GM23338 (cell line): Measurements from ENCODE around the gene CCIN. TPM values are rescaled to one million over a fixed set of nuclear protein-coding genes. Genes with fewer than 3 reads are reported as not detected.

ENCODE experiments used
- ATAC-seq: fragments of 200-7000 bp; cut with Tn5 transposase; 3 replicates; pipeline ENCODE4 v1.9.1; 2020
- DNase-seq: peaks from one replicate; pipeline ENCODE4 v3.0.0-alpha.2; 2015; ENCODE audit warnings: low spot score
- H2AFZ ChIP-seq: fragments of 200-600 bp; sonication (generic); 2 replicates; pipeline ENCODE4 v1.8.0; 2016; ENCODE audit warnings: antibody characterized with exemption, mild to moderate bottlenecking, moderate library complexity
- H3F3A ChIP-seq: fragments of 200-600 bp; sonication (generic); replicated peaks from 2 replicates; pipeline ENCODE4 v1.8.0; 2017; ENCODE audit warnings: antibody characterized with exemption, mixed run types, low read depth
- H3K27ac ChIP-seq: fragments of 200-600 bp; sonication (generic); 2 replicates; pipeline ENCODE4 v1.6.1; 2016; ENCODE audit warnings: low read depth
- H3K27me3 ChIP-seq: fragments of 200-600 bp; sonication (generic); 2 replicates; pipeline ENCODE4 v1.8.0; 2016; ENCODE audit warnings: mild to moderate bottlenecking, mixed run types, moderate library complexity; ENCODE audit not compliant: insufficient read depth
- H3K36me3 ChIP-seq: fragments of 200-600 bp; sonication (generic); 2 replicates; pipeline ENCODE4 v1.8.0; 2016; ENCODE audit warnings: mild to moderate bottlenecking; ENCODE audit not compliant: insufficient read depth
- H3K4me1 ChIP-seq: fragments of 200-600 bp; sonication (generic); 2 replicates; pipeline ENCODE4 v1.8.0; 2016; ENCODE audit warnings: mild to moderate bottlenecking, moderate library complexity; ENCODE audit not compliant: insufficient read depth
- H3K4me2 ChIP-seq: fragments of 200-600 bp; sonication (generic); 2 replicates; pipeline ENCODE4 v1.7.1; 2017; ENCODE audit warnings: mixed run types
- H3K4me3 ChIP-seq: fragments of 200-600 bp; sonication (generic); 2 replicates; pipeline ENCODE4 v1.6.1; 2016; ENCODE audit warnings: mixed run types
- H3K79me2 ChIP-seq: fragments of 200-600 bp; sonication (generic); replicated peaks from 2 replicates; pipeline ENCODE4 v1.8.0; 2017; ENCODE audit warnings: mild to moderate bottlenecking; ENCODE audit not compliant: insufficient read depth
- H3K9me2 ChIP-seq: fragments of 200-600 bp; sonication (generic); 2 replicates; pipeline ENCODE4 v1.8.0; 2017; ENCODE audit not compliant: insufficient read depth
- H4K20me1 ChIP-seq: fragments of 200-600 bp; sonication (generic); replicated peaks from 2 replicates; pipeline ENCODE4 v1.8.0; 2017; ENCODE audit warnings: mild to moderate bottlenecking; ENCODE audit not compliant: insufficient read depth
- H3K27ac Mint-ChIP-seq: 2 replicates; pipeline ENCODE4 v1.8.0; 2020; ENCODE audit warnings: inconsistent platforms, mild to moderate bottlenecking, moderate library complexity, mixed read lengths
- H3K27me3 Mint-ChIP-seq: 3 replicates; pipeline ENCODE4 v1.8.0; 2022; ENCODE audit warnings: low read depth, mild to moderate bottlenecking, moderate library complexity, mixed read lengths, inconsistent platforms; ENCODE audit not compliant: insufficient read depth, poor library complexity
- H3K36me3 Mint-ChIP-seq: 3 replicates; pipeline ENCODE4 v1.8.0; 2021; ENCODE audit warnings: low read depth, mild to moderate bottlenecking, inconsistent platforms, moderate library complexity, mixed read lengths
- H3K4me1 Mint-ChIP-seq: 3 replicates; pipeline ENCODE4 v1.8.0; 2020; ENCODE audit warnings: mild to moderate bottlenecking, inconsistent platforms, mixed read lengths
- H3K4me3 Mint-ChIP-seq: 3 replicates; pipeline ENCODE4 v1.8.0; 2021; ENCODE audit warnings: moderate library complexity, mild to moderate bottlenecking, inconsistent platforms, mixed read lengths
- H3K9me3 Mint-ChIP-seq: 3 replicates; pipeline ENCODE4 v1.8.0; 2020; ENCODE audit warnings: moderate library complexity, mild to moderate bottlenecking, inconsistent platforms, mixed read lengths
- CREB1 ChIP-seq: fragments of 250-450 bp; sonication (Bioruptor Pico); IDR thresholded peaks from 2 replicates; pipeline ENCODE4 v1.5.0; 2020; ENCODE audit warnings: low read depth, mild to moderate bottlenecking, moderate library complexity
- EZH2 ChIP-seq: fragments of 200-600 bp; sonication (generic); IDR thresholded peaks from one replicate; pipeline ENCODE4 v1.8.0; 2017; ENCODE audit warnings: antibody characterized with exemption, mild to moderate bottlenecking, low read depth; ENCODE audit not compliant: unreplicated experiment
- EZH2phosphoT487 ChIP-seq: fragments of 200-600 bp; sonication (generic); IDR thresholded peaks from one replicate; pipeline ENCODE4 v1.8.1; 2018; ENCODE audit warnings: antibody characterized with exemption; ENCODE audit not compliant: unreplicated experiment
- JUNB ChIP-seq: IDR thresholded peaks from one replicate; pipeline ENCODE4 v1.6.1; 2016; ENCODE audit warnings: antibody characterized with exemption; ENCODE audit not compliant: unreplicated experiment
- NANOG ChIP-seq: IDR thresholded peaks from 2 replicates; pipeline ENCODE4 v1.6.1; 2016; ENCODE audit warnings: antibody characterized with exemption, borderline replicate concordance
- POLR2AphosphoS5 ChIP-seq: IDR thresholded peaks from 2 replicates; pipeline ENCODE4 v1.6.1; 2016; ENCODE audit warnings: antibody characterized with exemption, low read depth
- ZNF114 ChIP-seq: fragments of 250-450 bp; sonication (Bioruptor Pico); IDR thresholded peaks from 2 replicates; pipeline ENCODE4 v1.5.0; 2020; ENCODE audit warnings: mild to moderate bottlenecking, moderate library complexity
- ZNF331 ChIP-seq: fragments of 250-450 bp; sonication (Bioruptor Pico); IDR thresholded peaks from 2 replicates; pipeline ENCODE4 v1.5.0; 2020; ENCODE audit warnings: low read depth, mild to moderate bottlenecking, moderate library complexity
- polyA plus RNA-seq: library from polyadenylated mRNA; unstranded; fragments of >200 nt; fragmentation: Nextera tagmentation; extraction: Ambion mirVana; gene quantifications from 2 replicates; pipeline ENCODE4 v1.2.1, GENCODE V29; 2016
- total RNA-seq: library from RNA; depleted of rRNA; stranded (reverse); fragments of >200 nt; shearing (Covaris generic); gene quantifications from 2 replicates; pipeline ENCODE4 v1.2.3, GENCODE V29; 2014
- TF ChIP-seq, protein P1 (sequence below), 2 experiments: fragments of 200-600 bp in 1 of 2; sonication (generic) in 1 of 2; conservative IDR thresholded peaks; 2 replicates each; pipeline versions ENCODE4 v1.5.1 to v1.6.1; 2016 to 2017; ENCODE audit warnings: antibody characterized with exemption in 2 of 2, low read depth in 2 of 2, mild to moderate bottlenecking in 2 of 2, moderate library complexity in 1 of 2
- TF ChIP-seq, protein P2 (sequence below): fragments of 250-450 bp; sonication (Bioruptor Pico); IDR thresholded peaks from 2 replicates; pipeline ENCODE4 v1.5.0; 2020; ENCODE audit warnings: mild to moderate bottlenecking, moderate library complexity
- TF ChIP-seq, protein P3 (sequence below): IDR thresholded peaks from 2 replicates; pipeline ENCODE4 v1.6.1; 2016; ENCODE audit warnings: antibody characterized with exemption
- TF ChIP-seq, protein P4 (sequence below): IDR thresholded peaks from one replicate; pipeline ENCODE4 v1.6.1; 2018; ENCODE audit warnings: antibody characterized with exemption; ENCODE audit not compliant: unreplicated experiment

The CCIN gene
- total and polyA plus RNA-seq, 2 experiments from 2014 or later, result 0.14 TPM; not detected in 1

DNA sequence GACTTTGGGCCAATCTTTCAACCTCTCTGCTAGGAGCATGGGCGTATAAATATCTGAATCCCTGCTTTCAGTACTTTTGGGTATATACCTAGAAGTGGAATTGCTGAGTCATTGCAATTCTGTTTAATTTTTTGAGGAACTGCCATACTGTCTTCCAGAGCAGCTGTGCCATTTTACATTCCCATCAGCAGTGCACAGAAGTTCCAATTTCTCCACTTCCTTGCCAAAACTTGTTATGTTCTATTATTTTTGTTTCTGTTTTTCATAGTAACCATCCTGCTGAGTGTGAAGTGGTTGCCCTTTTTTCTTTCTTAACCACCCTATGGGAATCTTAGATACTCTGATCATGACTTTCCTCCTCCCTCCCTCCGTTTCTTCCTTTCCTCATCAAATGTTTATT lies 11.1 kb upstream of the CCIN start:
- TF ChIP-seq EZH2 (no peak), EZH2phosphoT487 (no peak), JUNB (no peak), ZNF114 (CRISPR knock-in tag) (no peak), ZNF331 (CRISPR knock-in tag) (no peak), POLR2AphosphoS5 (no peak), NANOG (no peak), CREB1 (CRISPR knock-in tag) (no peak)
- TF ChIP-seq, protein P1, sequence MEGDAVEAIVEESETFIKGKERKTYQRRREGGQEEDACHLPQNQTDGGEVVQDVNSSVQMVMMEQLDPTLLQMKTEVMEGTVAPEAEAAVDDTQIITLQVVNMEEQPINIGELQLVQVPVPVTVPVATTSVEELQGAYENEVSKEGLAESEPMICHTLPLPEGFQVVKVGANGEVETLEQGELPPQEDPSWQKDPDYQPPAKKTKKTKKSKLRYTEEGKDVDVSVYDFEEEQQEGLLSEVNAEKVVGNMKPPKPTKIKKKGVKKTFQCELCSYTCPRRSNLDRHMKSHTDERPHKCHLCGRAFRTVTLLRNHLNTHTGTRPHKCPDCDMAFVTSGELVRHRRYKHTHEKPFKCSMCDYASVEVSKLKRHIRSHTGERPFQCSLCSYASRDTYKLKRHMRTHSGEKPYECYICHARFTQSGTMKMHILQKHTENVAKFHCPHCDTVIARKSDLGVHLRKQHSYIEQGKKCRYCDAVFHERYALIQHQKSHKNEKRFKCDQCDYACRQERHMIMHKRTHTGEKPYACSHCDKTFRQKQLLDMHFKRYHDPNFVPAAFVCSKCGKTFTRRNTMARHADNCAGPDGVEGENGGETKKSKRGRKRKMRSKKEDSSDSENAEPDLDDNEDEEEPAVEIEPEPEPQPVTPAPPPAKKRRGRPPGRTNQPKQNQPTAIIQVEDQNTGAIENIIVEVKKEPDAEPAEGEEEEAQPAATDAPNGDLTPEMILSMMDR (conservative IDR thresholded peaks at IDR 0.05; ENCODE audit: low read depth in 2 of 2), result no peak
- TF ChIP-seq, protein P2, sequence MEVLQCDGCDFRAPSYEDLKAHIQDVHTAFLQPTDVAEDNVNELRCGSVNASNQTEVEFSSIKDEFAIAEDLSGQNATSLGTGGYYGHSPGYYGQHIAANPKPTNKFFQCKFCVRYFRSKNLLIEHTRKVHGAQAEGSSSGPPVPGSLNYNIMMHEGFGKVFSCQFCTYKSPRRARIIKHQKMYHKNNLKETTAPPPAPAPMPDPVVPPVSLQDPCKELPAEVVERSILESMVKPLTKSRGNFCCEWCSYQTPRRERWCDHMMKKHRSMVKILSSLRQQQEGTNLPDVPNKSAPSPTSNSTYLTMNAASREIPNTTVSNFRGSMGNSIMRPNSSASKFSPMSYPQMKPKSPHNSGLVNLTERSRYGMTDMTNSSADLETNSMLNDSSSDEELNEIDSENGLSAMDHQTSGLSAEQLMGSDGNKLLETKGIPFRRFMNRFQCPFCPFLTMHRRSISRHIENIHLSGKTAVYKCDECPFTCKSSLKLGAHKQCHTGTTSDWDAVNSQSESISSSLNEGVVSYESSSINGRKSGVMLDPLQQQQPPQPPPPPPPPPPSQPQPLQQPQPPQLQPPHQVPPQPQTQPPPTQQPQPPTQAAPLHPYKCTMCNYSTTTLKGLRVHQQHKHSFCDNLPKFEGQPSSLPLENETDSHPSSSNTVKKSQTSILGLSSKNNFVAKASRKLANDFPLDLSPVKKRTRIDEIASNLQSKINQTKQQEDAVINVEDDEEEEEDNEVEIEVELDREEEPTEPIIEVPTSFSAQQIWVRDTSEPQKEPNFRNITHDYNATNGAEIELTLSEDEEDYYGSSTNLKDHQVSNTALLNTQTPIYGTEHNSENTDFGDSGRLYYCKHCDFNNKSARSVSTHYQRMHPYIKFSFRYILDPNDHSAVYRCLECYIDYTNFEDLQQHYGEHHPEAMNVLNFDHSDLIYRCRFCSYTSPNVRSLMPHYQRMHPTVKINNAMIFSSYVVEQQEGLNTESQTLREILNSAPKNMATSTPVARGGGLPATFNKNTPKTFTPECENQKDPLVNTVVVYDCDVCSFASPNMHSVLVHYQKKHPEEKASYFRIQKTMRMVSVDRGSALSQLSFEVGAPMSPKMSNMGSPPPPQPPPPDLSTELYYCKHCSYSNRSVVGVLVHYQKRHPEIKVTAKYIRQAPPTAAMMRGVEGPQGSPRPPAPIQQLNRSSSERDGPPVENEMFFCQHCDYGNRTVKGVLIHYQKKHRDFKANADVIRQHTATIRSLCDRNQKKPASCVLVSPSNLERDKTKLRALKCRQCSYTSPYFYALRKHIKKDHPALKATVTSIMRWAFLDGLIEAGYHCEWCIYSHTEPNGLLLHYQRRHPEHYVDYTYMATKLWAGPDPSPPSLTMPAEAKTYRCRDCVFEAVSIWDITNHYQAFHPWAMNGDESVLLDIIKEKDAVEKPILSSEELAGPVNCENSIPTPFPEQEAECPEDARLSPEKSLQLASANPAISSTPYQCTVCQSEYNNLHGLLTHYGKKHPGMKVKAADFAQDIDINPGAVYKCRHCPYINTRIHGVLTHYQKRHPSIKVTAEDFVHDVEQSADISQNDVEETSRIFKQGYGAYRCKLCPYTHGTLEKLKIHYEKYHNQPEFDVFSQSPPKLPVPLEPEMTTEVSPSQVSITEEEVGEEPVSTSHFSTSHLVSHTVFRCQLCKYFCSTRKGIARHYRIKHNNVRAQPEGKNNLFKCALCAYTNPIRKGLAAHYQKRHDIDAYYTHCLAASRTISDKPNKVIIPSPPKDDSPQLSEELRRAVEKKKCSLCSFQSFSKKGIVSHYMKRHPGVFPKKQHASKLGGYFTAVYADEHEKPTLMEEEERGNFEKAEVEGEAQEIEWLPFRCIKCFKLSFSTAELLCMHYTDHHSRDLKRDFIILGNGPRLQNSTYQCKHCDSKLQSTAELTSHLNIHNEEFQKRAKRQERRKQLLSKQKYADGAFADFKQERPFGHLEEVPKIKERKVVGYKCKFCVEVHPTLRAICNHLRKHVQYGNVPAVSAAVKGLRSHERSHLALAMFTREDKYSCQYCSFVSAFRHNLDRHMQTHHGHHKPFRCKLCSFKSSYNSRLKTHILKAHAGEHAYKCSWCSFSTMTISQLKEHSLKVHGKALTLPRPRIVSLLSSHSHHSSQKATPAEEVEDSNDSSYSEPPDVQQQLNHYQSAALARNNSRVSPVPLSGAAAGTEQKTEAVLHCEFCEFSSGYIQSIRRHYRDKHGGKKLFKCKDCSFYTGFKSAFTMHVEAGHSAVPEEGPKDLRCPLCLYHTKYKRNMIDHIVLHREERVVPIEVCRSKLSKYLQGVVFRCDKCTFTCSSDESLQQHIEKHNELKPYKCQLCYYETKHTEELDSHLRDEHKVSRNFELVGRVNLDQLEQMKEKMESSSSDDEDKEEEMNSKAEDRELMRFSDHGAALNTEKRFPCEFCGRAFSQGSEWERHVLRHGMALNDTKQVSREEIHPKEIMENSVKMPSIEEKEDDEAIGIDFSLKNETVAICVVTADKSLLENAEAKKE (CRISPR knock-in tag), result no peak
- TF ChIP-seq, protein P3, sequence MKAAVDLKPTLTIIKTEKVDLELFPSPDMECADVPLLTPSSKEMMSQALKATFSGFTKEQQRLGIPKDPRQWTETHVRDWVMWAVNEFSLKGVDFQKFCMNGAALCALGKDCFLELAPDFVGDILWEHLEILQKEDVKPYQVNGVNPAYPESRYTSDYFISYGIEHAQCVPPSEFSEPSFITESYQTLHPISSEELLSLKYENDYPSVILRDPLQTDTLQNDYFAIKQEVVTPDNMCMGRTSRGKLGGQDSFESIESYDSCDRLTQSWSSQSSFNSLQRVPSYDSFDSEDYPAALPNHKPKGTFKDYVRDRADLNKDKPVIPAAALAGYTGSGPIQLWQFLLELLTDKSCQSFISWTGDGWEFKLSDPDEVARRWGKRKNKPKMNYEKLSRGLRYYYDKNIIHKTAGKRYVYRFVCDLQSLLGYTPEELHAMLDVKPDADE, result no peak
- TF ChIP-seq, protein P4, sequence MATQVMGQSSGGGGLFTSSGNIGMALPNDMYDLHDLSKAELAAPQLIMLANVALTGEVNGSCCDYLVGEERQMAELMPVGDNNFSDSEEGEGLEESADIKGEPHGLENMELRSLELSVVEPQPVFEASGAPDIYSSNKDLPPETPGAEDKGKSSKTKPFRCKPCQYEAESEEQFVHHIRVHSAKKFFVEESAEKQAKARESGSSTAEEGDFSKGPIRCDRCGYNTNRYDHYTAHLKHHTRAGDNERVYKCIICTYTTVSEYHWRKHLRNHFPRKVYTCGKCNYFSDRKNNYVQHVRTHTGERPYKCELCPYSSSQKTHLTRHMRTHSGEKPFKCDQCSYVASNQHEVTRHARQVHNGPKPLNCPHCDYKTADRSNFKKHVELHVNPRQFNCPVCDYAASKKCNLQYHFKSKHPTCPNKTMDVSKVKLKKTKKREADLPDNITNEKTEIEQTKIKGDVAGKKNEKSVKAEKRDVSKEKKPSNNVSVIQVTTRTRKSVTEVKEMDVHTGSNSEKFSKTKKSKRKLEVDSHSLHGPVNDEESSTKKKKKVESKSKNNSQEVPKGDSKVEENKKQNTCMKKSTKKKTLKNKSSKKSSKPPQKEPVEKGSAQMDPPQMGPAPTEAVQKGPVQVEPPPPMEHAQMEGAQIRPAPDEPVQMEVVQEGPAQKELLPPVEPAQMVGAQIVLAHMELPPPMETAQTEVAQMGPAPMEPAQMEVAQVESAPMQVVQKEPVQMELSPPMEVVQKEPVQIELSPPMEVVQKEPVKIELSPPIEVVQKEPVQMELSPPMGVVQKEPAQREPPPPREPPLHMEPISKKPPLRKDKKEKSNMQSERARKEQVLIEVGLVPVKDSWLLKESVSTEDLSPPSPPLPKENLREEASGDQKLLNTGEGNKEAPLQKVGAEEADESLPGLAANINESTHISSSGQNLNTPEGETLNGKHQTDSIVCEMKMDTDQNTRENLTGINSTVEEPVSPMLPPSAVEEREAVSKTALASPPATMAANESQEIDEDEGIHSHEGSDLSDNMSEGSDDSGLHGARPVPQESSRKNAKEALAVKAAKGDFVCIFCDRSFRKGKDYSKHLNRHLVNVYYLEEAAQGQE, result no peak
- Histone ChIP-seq H4K20me1 (no peaks in the 10 kb centered on the region), H3K4me3 (no peak overlapping the region), H3K4me2 (no peak overlapping the region), H3K36me3 (no peaks in the 10 kb centered on the region), H3K79me2 (no peaks in the 10 kb centered on the region), H3K9me2 (peaks cover 3% of the 10 kb centered on the region; the same call in 1 of the 2 replicates), H3K27me3 (no peaks in the 10 kb centered on the region), H3K27ac (no peak overlapping the region), H3F3A (peaks cover 4% of the 10 kb centered on the region; the same call in 1 of the 2 replicates), H2AFZ (no peak overlapping the region), H3K4me1 (peaks cover 11% of the 10 kb centered on the region; the same call in 1 of the 2 replicates)
- H3K4me3 Mint-ChIP-seq, result no peak overlapping the region
- no peak for DNase-seq
- peaks cover 16% of the 10 kb centered on the region for H3K27me3 Mint-ChIP-seq
- H3K4me1 Mint-ChIP-seq, result peaks cover 29% of the 10 kb centered on the region
- H3K27ac Mint-ChIP-seq, result no peak overlapping the region
- no peak for ATAC-seq
- H3K36me3 Mint-ChIP-seq, result peaks cover 31% of the 10 kb centered on the region
- peaks cover 28% of the 10 kb centered on the region for H3K9me3 Mint-ChIP-seq
